Upper lobe of left lung (tissue), 6 donors: ENCODE measurements around the gene POLR1D. TPM values are rescaled to one million over a fixed set of nuclear protein-coding genes. Genes with fewer than 3 reads are reported as not detected.
A peak's percentile ranks its signal among the peaks of the same experiment; 100 is the strongest.

ENCODE experiments used
- ATAC-seq, 2 donors: fragments of 200-7000 bp; cut with Tn5 transposase; one replicate each; pipeline ENCODE4 v1.9.1; 2022; ENCODE audit warnings: mild to moderate bottlenecking in 2 of 2, moderate library complexity in 2 of 2; ENCODE audit not compliant: low FRiP score in 2 of 2
- DNase-seq, 2 donors: peaks; one replicate each; pipeline ENCODE4 v3.0.0-alpha.2; 2019 to 2020
- H3K27ac ChIP-seq, 4 donors: fragments of 200-600 bp; sonication (generic); one replicate each; pipeline ENCODE4 v1.5.1; 2016 to 2019
- H3K27me3 ChIP-seq, 4 donors: fragments of 200-600 bp; sonication (generic); one replicate each; pipeline ENCODE4 v1.5.1; 2017 to 2019
- H3K36me3 ChIP-seq, 4 donors: fragments of 200-600 bp; sonication (generic); one replicate each; pipeline ENCODE4 v1.5.1; 2016 to 2019
- H3K4me1 ChIP-seq, 4 donors: fragments of 200-600 bp; sonication (generic); one replicate each; pipeline ENCODE4 v1.5.1; 2018 to 2019
- H3K4me3 ChIP-seq, 4 donors: fragments of 200-600 bp; sonication (generic); one replicate each; pipeline ENCODE4 v1.5.1; 2017 to 2019; ENCODE audit warnings: mild to moderate bottlenecking in 2 of 4, moderate library complexity in 1 of 4
- H3K9me3 ChIP-seq, 4 donors: fragments of 200-600 bp; sonication (generic); one replicate each; pipeline ENCODE4 v1.5.1; 2018 to 2019
- EP300 ChIP-seq, 4 donors: sonication (generic); formaldehyde crosslinking; IDR thresholded peaks; one replicate each; pipeline ENCODE4 v1.5.1; 2017; ENCODE audit warnings: antibody characterized with exemption in 4 of 4, control low read depth in 2 of 4
- POLR2A ChIP-seq, 4 donors: fragments of 450-650 bp; IDR thresholded peaks; one replicate each; pipeline ENCODE4 v1.5.1; 2016 to 2017; ENCODE audit warnings: antibody characterized with exemption in 4 of 4, mild to moderate bottlenecking in 2 of 4
- POLR2AphosphoS5 ChIP-seq, 2 donors: sonication (generic); formaldehyde crosslinking; IDR thresholded peaks; one replicate each; pipeline ENCODE4 v1.5.1; 2017; ENCODE audit warnings: antibody characterized with exemption in 2 of 2
- WGBS, 2 donors: methylation state at CpG; one replicate each; pipeline ENCODE4 v1.1.5; 2017 to 2018; 5-methylcytosine and 5-hydroxymethylcytosine counted together
- total RNA-seq, 6 donors: library from RNA; depleted of rRNA in 4 of 6; stranded (reverse); fragments of >200 nt in 4 of 6; gene quantifications; one replicate each; pipeline versions ENCODE4 v1.1.0 to v1.2.1, GENCODE V29; 2016 to 2021
- TF ChIP-seq, protein P1 (sequence below), 6 experiments: fragments of 450-650 bp in 4 of 6; fragments of 200-600 bp in 2 of 6; sonication (generic) in 2 of 6; IDR thresholded peaks; one replicate each; pipeline ENCODE4 v1.5.1; 2016 to 2019; ENCODE audit warnings: antibody characterized with exemption in 6 of 6
- donor health status: DM: no; HTN: no; CAD: no; lungs with moderate emphysema.
- donor health status: DM: no; HTN: yes; CAD: no; lungs with severe emphysema.

The POLR1D gene
- total RNA-seq, 6 donors from 2014 or later: 99.6 to 186 (median 122) TPM

DNA sequence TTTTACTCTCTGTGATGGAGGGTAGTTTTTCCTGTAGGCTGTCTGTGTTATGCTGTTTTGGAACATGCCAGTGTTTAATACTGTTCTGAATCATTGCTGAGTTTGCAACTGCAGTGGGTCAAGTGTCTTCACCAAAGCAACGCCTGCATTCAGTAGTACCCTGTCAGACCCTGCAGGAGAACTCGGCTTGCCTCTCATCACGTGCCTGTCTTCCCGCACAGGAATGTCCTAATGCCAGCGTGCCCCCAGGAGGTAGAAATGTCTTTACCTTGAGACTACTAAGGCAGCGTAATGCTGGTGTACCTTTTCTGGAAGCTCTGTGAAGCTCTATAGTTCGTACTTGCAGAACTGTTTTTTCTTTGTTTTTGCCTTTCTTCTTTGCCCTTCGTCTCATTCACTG is 42.3 kb downstream of the POLR1D start:
- no peak for ATAC-seq
- Histone ChIP-seq H3K27me3 (no peaks in the 10 kb centered on the region), H3K9me3 (no peaks in the 10 kb centered on the region), H3K4me3 (no peak overlapping the region), H3K4me1 (no peaks in the 10 kb centered on the region), H3K27ac (no peak overlapping the region), H3K36me3 (peaks cover 0 to 15% (median 7%) of the 10 kb centered on the region in 4 donors)
- WGBS, 2 donors: 87 to 93% methylated on average over 8 of the region's 8 CpGs
- DNase-seq: no peak
- TF ChIP-seq POLR2A (IDR thresholded peaks at IDR 0.05) (no peak), EP300 (IDR thresholded peaks at IDR 0.05) (no peak), POLR2AphosphoS5 (IDR thresholded peaks at IDR 0.05) (no peak)
- TF ChIP-seq, protein P1, sequence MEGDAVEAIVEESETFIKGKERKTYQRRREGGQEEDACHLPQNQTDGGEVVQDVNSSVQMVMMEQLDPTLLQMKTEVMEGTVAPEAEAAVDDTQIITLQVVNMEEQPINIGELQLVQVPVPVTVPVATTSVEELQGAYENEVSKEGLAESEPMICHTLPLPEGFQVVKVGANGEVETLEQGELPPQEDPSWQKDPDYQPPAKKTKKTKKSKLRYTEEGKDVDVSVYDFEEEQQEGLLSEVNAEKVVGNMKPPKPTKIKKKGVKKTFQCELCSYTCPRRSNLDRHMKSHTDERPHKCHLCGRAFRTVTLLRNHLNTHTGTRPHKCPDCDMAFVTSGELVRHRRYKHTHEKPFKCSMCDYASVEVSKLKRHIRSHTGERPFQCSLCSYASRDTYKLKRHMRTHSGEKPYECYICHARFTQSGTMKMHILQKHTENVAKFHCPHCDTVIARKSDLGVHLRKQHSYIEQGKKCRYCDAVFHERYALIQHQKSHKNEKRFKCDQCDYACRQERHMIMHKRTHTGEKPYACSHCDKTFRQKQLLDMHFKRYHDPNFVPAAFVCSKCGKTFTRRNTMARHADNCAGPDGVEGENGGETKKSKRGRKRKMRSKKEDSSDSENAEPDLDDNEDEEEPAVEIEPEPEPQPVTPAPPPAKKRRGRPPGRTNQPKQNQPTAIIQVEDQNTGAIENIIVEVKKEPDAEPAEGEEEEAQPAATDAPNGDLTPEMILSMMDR (IDR thresholded peaks at IDR 0.05): no peak

- DNase-seq (no peak), ATAC-seq (no peak)
- no peaks in the 10 kb centered on the region for H3K27me3 ChIP-seq
- H3K9me3 ChIP-seq: no peaks in the 10 kb centered on the region
- no peak overlapping the region for H3K27ac ChIP-seq
- no peak for TF ChIP-seq POLR2A (IDR thresholded peaks at IDR 0.05)
- TF ChIP-seq, protein P1 (IDR thresholded peaks at IDR 0.05): no peak
- no peak for TF ChIP-seq EP300 (IDR thresholded peaks at IDR 0.05)
- no peak for TF ChIP-seq POLR2AphosphoS5 (IDR thresholded peaks at IDR 0.05)
- peaks cover 0 to 15% (median 7%) of the 10 kb centered on the region in 4 donors for H3K36me3 ChIP-seq
- 47 to 59% methylated on average over 3 of the region's 3 CpGs for WGBS, 2 donors
- no peaks in the 10 kb centered on the region for H3K4me1 ChIP-seq
- H3K4me3 ChIP-seq: no peak overlapping the region
Observed at GRCh38 chr13:27665333-27665732, 43.6 kb downstream of the POLR1D start.

- 94 to 99% methylated on average over 19 of the region's 19 CpGs for WGBS, 2 donors
- no peaks in the 10 kb centered on the region for H3K9me3 ChIP-seq
- TF ChIP-seq EP300 (IDR thresholded peaks at IDR 0.05) (no peak), POLR2AphosphoS5 (IDR thresholded peaks at IDR 0.05) (no peak), POLR2A (IDR thresholded peaks at IDR 0.05) (no peak)
- TF ChIP-seq, protein P1 (IDR thresholded peaks at IDR 0.05): no peak
Observed at GRCh38 chr13:27665761-27666160, 44.1 kb downstream of the POLR1D start.

DNA sequence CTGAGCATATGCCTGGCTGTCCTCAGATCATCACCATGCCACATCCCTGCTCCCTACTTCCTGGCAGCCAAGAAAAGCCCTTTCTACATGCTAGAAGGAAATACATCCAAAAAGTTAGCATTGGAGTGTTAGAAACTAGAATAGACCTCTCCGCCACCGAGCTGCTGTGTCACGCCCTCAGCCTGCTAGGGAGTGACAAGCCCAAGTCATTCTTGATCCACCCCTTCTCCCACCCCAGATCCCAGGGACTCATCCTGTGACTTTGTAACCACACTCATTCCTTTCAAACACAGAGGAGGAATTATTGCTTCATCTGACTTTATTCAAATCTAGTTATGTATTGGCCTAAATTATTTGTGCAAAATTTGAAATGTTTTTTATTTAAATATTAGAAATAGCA is 45.3 kb downstream of the POLR1D start:
- 96 to 100% methylated on average over 3 of the region's 3 CpGs for WGBS, 2 donors
- Histone ChIP-seq H3K4me1 (no peaks in the 10 kb centered on the region), H3K4me3 (no peak overlapping the region), H3K9me3 (no peaks in the 10 kb centered on the region), H3K27ac (no peak overlapping the region), H3K27me3 (no peaks in the 10 kb centered on the region), H3K36me3 (peaks cover 0 to 15% (median 7%) of the 10 kb centered on the region in 4 donors)
- no peak for TF ChIP-seq POLR2AphosphoS5 (IDR thresholded peaks at IDR 0.05)
- TF ChIP-seq POLR2A (IDR thresholded peaks at IDR 0.05): no peak
- DNase-seq (no peak), ATAC-seq (no peak)

More at GRCh38 chr13:27665761-27666160, 44.1 kb downstream of the POLR1D start:
- Histone ChIP-seq H3K4me1 (no peaks in the 10 kb centered on the region), H3K27me3 (no peaks in the 10 kb centered on the region), H3K27ac (no peak overlapping the region), H3K4me3 (no peak overlapping the region), H3K36me3 (peaks cover 0 to 15% (median 7%) of the 10 kb centered on the region in 4 donors)
- peak in 1 of 2 donors; percentile 78 for DNase-seq
- no peak for ATAC-seq

- no peaks in the 10 kb centered on the region for H3K9me3 ChIP-seq
Observed at GRCh38 chr13:27667946-27668345, 46.3 kb downstream of the POLR1D start.

More at GRCh38 chr13:27667946-27668345, 46.3 kb downstream of the POLR1D start:
- no peaks in the 10 kb centered on the region for H3K27me3 ChIP-seq
- DNase-seq (no peak), ATAC-seq (no peak)
- WGBS, 2 donors: 54 to 56% methylated on average over 2 of the region's 2 CpGs
- peaks cover 0 to 15% (median 7%) of the 10 kb centered on the region in 4 donors for H3K36me3 ChIP-seq
- H3K4me1 ChIP-seq: no peaks in the 10 kb centered on the region
- H3K27ac ChIP-seq: no peak overlapping the region
- no peak overlapping the region for H3K4me3 ChIP-seq
- TF ChIP-seq POLR2AphosphoS5 (IDR thresholded peaks at IDR 0.05): no peak
- TF ChIP-seq, protein P1 (IDR thresholded peaks at IDR 0.05): no peak
- no peak for TF ChIP-seq POLR2A (IDR thresholded peaks at IDR 0.05)
- TF ChIP-seq EP300 (IDR thresholded peaks at IDR 0.05): no peak
